Body of pancreas (tissue), 4 donors: Measurements from ENCODE around the gene FN3KRP. TPM values are rescaled to one million over a fixed set of nuclear protein-coding genes. Genes with fewer than 3 reads are reported as not detected.

Experiments
- ATAC-seq: fragments of 150-250 bp; one replicate; pipeline ENCODE4 v1.9.1; 2016
- DNase-seq, 4 donors: peaks; one replicate each; pipeline ENCODE4 v3.0.0-alpha.2; 2019
- H3K27ac ChIP-seq, 4 donors: fragments of 200-600 bp; sonication (generic); 1 replicate in 3 of 4; 2 replicates in 1 of 4; pipeline versions ENCODE4 v1.5.1 to v1.6.1; 2016 to 2019; ENCODE audit warnings: mild to moderate bottlenecking in 1 of 4, mixed read lengths in 1 of 4, moderate library complexity in 1 of 4
- H3K27me3 ChIP-seq, 2 donors: fragments of 200-600 bp; sonication (generic); one replicate each; pipeline ENCODE4 v1.6.0; 2016; ENCODE audit warnings: mild to moderate bottlenecking in 1 of 2
- H3K36me3 ChIP-seq, 2 donors: fragments of 200-600 bp; sonication (generic); replicated peaks in 1 of 2; 2 replicates each; pipeline ENCODE4 v1.5.1; 2016; ENCODE audit warnings: low read depth in 2 of 2; ENCODE audit not compliant: insufficient read depth in 1 of 2
- H3K4me1 ChIP-seq: fragments of 200-600 bp; sonication (generic); one replicate; pipeline ENCODE4 v1.6.0; 2016
- H3K4me3 ChIP-seq, 2 donors: fragments of 200-600 bp; sonication (generic); 1 replicate in 1 of 2; 2 replicates in 1 of 2; pipeline ENCODE4 v1.5.1; 2016 to 2019
- H3K9me3 ChIP-seq, 3 donors: fragments of 200-600 bp; sonication (generic); 1 replicate in 2 of 3; 2 replicates in 1 of 3; pipeline ENCODE4 v1.5.1; 2016
- POLR2A ChIP-seq, 3 donors: fragments of 450-650 bp; IDR thresholded peaks; one replicate each; pipeline ENCODE4 v1.6.1; 2016; ENCODE audit warnings: antibody characterized with exemption in 3 of 3, mild to moderate bottlenecking in 2 of 3
- WGBS, 2 donors: methylation state at CpG; one replicate each; pipeline ENCODE4 v1.1.5; 2017; 5-methylcytosine and 5-hydroxymethylcytosine counted together
- intact Hi-C: fragments of 100-400 bp; cut with DNase I; formaldehyde crosslinking; loops from one replicate; pipeline ENCODE4 v1.15.1; 2023
- total RNA-seq, 2 donors: library from RNA; depleted of rRNA; stranded (reverse); fragments of >200 nt; gene quantifications; one replicate each; pipeline ENCODE4 v1.1.0, GENCODE V29; 2016
- TF ChIP-seq, protein P1 (sequence below), 7 experiments: fragments of 450-650 bp in 4 of 7; fragments of 200-600 bp in 3 of 7; sonication (generic) in 3 of 7; IDR thresholded peaks; one replicate each; pipeline ENCODE4 v1.5.1; 2016 to 2019; ENCODE audit warnings: antibody characterized with exemption in 7 of 7

Gene FN3KRP
- total RNA-seq, 2 donors from 2014 or later: 7.6 to 8.0 TPM

- ATAC-seq: no peak
- no peak overlapping the region for H3K27ac ChIP-seq
- no peaks in the 10 kb centered on the region for H3K9me3 ChIP-seq
- 71 to 79% methylated on average over 5 to 13 of the region's 13 CpGs for WGBS, 2 donors
- DNase-seq: no peak
- peaks cover 35% of the 10 kb centered on the region for H3K4me1 ChIP-seq
- H3K27me3 ChIP-seq: no peaks in the 10 kb centered on the region
- intact Hi-C loops: no loop called here
- no peak for TF ChIP-seq POLR2A (IDR thresholded peaks at IDR 0.05)
- TF ChIP-seq, protein P1, sequence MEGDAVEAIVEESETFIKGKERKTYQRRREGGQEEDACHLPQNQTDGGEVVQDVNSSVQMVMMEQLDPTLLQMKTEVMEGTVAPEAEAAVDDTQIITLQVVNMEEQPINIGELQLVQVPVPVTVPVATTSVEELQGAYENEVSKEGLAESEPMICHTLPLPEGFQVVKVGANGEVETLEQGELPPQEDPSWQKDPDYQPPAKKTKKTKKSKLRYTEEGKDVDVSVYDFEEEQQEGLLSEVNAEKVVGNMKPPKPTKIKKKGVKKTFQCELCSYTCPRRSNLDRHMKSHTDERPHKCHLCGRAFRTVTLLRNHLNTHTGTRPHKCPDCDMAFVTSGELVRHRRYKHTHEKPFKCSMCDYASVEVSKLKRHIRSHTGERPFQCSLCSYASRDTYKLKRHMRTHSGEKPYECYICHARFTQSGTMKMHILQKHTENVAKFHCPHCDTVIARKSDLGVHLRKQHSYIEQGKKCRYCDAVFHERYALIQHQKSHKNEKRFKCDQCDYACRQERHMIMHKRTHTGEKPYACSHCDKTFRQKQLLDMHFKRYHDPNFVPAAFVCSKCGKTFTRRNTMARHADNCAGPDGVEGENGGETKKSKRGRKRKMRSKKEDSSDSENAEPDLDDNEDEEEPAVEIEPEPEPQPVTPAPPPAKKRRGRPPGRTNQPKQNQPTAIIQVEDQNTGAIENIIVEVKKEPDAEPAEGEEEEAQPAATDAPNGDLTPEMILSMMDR (IDR thresholded peaks at IDR 0.05): no peak
- no peak overlapping the region for H3K4me3 ChIP-seq
- no peaks in the 10 kb centered on the region for H3K36me3 ChIP-seq
Measured at GRCh38 chr17:82699551-82699950, 17.0 kb upstream of the FN3KRP start.

DNA sequence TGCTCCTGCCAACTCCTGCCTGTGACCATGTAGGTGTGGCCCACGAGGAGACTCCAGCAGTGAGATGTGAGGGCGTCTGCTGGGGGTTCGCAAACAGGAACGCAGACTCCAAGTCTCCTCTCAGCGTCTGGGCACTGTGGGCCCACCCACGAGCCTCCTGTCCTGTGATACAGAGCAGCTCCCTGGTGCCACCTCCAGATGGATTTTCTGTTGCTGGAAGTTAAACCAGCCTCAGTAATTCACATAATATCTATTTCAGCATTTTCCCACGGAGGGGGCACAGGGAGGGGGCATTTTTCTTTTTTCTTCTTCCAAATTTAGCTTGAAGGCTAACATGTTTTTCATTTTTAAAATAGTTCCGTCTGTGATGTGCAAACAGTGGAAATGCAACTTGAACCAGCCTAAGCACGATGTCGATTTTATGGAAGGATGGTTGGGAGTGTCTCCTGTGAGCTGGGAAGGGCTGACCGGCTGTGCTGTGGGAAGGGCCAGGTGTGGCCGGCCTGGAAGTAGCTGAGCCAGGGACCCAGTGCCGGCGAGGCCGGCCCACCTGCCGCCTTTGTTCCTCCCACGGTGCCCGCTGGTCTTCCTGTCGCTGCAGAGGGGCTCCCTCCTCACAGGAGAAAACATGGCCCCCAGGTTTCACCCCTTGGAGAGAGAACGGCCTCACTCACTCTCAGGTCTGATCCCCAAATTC, 14.1 kb upstream of the FN3KRP start:
- intact Hi-C loops: loop anchor here (5.0 kb wide), 1 partner anchor 50 kb away; no protein-coding TSS in a partner anchor
- 43 to 48% methylated on average over 13 to 20 of the region's 20 CpGs for WGBS, 2 donors
- DNase-seq (no peak), ATAC-seq (no peak)
- TF ChIP-seq, protein P1 (IDR thresholded peaks at IDR 0.05): no peak
- no peak for TF ChIP-seq POLR2A (IDR thresholded peaks at IDR 0.05)
- Histone ChIP-seq H3K4me1 (peaks cover 13% of the 10 kb centered on the region), H3K36me3 (no peaks in the 10 kb centered on the region), H3K27ac (no peak overlapping the region), H3K4me3 (no peak overlapping the region), H3K9me3 (no peaks in the 10 kb centered on the region), H3K27me3 (no peaks in the 10 kb centered on the region)

- H3K36me3 ChIP-seq: no peaks in the 10 kb centered on the region
- no peaks in the 10 kb centered on the region for H3K9me3 ChIP-seq
- no peak overlapping the region for H3K4me3 ChIP-seq
- intact Hi-C loops: loop anchor here (5.0 kb wide), 1 partner anchor 51 kb away; no protein-coding TSS in a partner anchor
- ATAC-seq (no peak), DNase-seq (no peak)
- WGBS, 2 donors: 77 to 87% methylated on average over 6 to 18 of the region's 26 CpGs
- H3K27ac ChIP-seq: no peak overlapping the region
- no peaks in the 10 kb centered on the region for H3K27me3 ChIP-seq
- H3K4me1 ChIP-seq: peaks cover 8% of the 10 kb centered on the region
- TF ChIP-seq, protein P1 (IDR thresholded peaks at IDR 0.05): no peak
- TF ChIP-seq POLR2A (IDR thresholded peaks at IDR 0.05): no peak
Measured at GRCh38 chr17:82703036-82703745, 13.3 kb upstream of the FN3KRP start.

- no peak for DNase-seq
- H3K9me3 ChIP-seq: no peaks in the 10 kb centered on the region
- WGBS, 2 donors: 73 to 79% methylated on average over 27 to 37 of the region's 38 CpGs
- no peaks in the 10 kb centered on the region for H3K27me3 ChIP-seq
- no peak for ATAC-seq
- no peaks in the 10 kb centered on the region for H3K36me3 ChIP-seq
- intact Hi-C loops: loop anchor here (5.0 kb wide), 1 partner anchor 52 kb away; no protein-coding TSS in a partner anchor
- TF ChIP-seq POLR2A (IDR thresholded peaks at IDR 0.05): no peak
- TF ChIP-seq, protein P1 (IDR thresholded peaks at IDR 0.05): no peak
- H3K27ac ChIP-seq: no peak overlapping the region
- peaks cover 5% of the 10 kb centered on the region for H3K4me1 ChIP-seq
- H3K4me3 ChIP-seq: no peak overlapping the region
Measured at GRCh38 chr17:82703935-82704865, 12.3 kb upstream of the FN3KRP start.
